Measurements from ENCODE around the gene TSHZ3. TPM values are rescaled to one million over a fixed set of nuclear protein-coding genes. Genes with fewer than 3 reads are reported as not detected.

The TSHZ3 gene
- polyA plus RNA-seq, 1 donor from 2014 or later: 2.4 TPM

DNA sequence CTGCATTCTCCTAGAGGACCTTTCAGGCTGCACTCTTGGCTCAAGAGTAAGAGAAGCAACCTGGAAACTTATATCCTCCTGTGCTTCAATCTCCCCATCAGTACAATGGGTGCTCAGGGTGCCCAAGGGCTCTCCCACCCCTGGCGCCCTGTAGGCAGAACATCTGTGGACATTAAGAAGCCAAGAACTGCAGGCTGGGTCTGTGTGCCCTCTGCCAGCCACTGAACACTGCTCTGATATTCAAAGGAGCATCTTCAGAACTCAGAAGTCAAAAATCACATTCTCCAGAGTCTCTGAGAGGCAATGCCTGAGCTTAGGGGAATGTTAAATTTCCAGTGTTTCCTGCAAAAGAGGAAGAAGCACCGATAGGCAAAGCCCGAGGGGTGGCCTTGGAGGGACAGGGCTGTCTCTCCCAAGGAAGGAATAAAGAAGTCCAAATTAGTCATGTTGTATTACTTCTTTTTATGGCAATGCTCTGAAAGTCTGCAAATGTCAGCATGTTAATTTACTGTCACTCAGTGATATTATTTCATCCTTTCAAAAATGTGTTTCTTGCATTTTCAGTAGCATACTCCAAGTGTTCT is 88.1 kb downstream of the TSHZ3 start:
- Histone ChIP-seq H3K9ac (ENCODE audit: low read length) (no peak overlapping the region), H3K9me3 (ENCODE audit: low read length) (no peaks in the 10 kb centered on the region), H3K27me3 (ENCODE audit: insufficient read depth, low read depth, low read length) (no peaks in the 10 kb centered on the region), H3K36me3 (ENCODE audit: insufficient read depth, low read length) (no peaks in the 10 kb centered on the region), H3K9me2 (ENCODE audit: insufficient read depth, low read length) (no peaks in the 10 kb centered on the region), H3K4me3 (ENCODE audit: low read length) (no peak overlapping the region), H3K4me2 (ENCODE audit: low read length) (no peak overlapping the region), H4K20me1 (ENCODE audit: insufficient read depth) (no peaks in the 10 kb centered on the region), H3F3A (ENCODE audit: insufficient read depth, low read length, poor library complexity, severe bottlenecking) (no peaks in the 10 kb centered on the region), H3K79me2 (replicated peaks; ENCODE audit: insufficient read depth, low read length) (no peaks in the 10 kb centered on the region), H2AFZ (ENCODE audit: low read depth, low read length) (no peak overlapping the region), H3K27ac (ENCODE audit: low read length) (no peak overlapping the region)
- no peak for TF ChIP-seq REST (IDR thresholded peaks at IDR 0.05; ENCODE audit: borderline replicate concordance)
- TF ChIP-seq, protein P1, sequence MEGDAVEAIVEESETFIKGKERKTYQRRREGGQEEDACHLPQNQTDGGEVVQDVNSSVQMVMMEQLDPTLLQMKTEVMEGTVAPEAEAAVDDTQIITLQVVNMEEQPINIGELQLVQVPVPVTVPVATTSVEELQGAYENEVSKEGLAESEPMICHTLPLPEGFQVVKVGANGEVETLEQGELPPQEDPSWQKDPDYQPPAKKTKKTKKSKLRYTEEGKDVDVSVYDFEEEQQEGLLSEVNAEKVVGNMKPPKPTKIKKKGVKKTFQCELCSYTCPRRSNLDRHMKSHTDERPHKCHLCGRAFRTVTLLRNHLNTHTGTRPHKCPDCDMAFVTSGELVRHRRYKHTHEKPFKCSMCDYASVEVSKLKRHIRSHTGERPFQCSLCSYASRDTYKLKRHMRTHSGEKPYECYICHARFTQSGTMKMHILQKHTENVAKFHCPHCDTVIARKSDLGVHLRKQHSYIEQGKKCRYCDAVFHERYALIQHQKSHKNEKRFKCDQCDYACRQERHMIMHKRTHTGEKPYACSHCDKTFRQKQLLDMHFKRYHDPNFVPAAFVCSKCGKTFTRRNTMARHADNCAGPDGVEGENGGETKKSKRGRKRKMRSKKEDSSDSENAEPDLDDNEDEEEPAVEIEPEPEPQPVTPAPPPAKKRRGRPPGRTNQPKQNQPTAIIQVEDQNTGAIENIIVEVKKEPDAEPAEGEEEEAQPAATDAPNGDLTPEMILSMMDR (IDR thresholded peaks at IDR 0.05; ENCODE audit: poor library complexity, severe bottlenecking): no peak
- TF ChIP-seq TAF1 (IDR thresholded peaks at IDR 0.05; ENCODE audit: low read depth): no peak
- no peak for TF ChIP-seq EZH2 (IDR thresholded peaks at IDR 0.05; ENCODE audit: borderline replicate concordance, insufficient read depth, low read length, poor library complexity, severe bottlenecking)
- TF ChIP-seq SMC3 (conservative IDR thresholded peaks at IDR 0.05; ENCODE audit: poor library complexity): no peak
- TF ChIP-seq EP300 (conservative IDR thresholded peaks at IDR 0.05; ENCODE audit: poor library complexity, severe bottlenecking): no peak
- no peak for TF ChIP-seq POLR2AphosphoS5 (IDR thresholded peaks at IDR 0.05)

GRCh38 chr19:31260171-31260933 is 88.9 kb downstream of the TSHZ3 start:
- no peaks in the 10 kb centered on the region for H3F3A ChIP-seq (ENCODE audit: insufficient read depth, low read length, poor library complexity, severe bottlenecking)
- no peaks in the 10 kb centered on the region for H3K27me3 ChIP-seq (ENCODE audit: insufficient read depth, low read depth, low read length)
- H3K36me3 ChIP-seq (ENCODE audit: insufficient read depth, low read length): no peaks in the 10 kb centered on the region
- no peaks in the 10 kb centered on the region for H4K20me1 ChIP-seq (ENCODE audit: insufficient read depth)
- H3K9me2 ChIP-seq (ENCODE audit: insufficient read depth, low read length): no peaks in the 10 kb centered on the region
- no peak overlapping the region for H2AFZ ChIP-seq (ENCODE audit: low read depth, low read length)
- H3K27ac ChIP-seq (ENCODE audit: low read length): no peak overlapping the region
- no peaks in the 10 kb centered on the region for H3K9me3 ChIP-seq (ENCODE audit: low read length)
- TF ChIP-seq RAD21 (conservative IDR thresholded peaks at IDR 0.05) (no peak), EZH2 (IDR thresholded peaks at IDR 0.05; ENCODE audit: borderline replicate concordance, insufficient read depth, low read length, poor library complexity, severe bottlenecking) (no peak), POLR2AphosphoS5 (IDR thresholded peaks at IDR 0.05) (no peak)
- H3K4me3 ChIP-seq (ENCODE audit: low read length): no peak overlapping the region
- no peak overlapping the region for H3K9ac ChIP-seq (ENCODE audit: low read length)
- H3K79me2 ChIP-seq (replicated peaks; ENCODE audit: insufficient read depth, low read length): no peaks in the 10 kb centered on the region
- no peak overlapping the region for H3K4me2 ChIP-seq (ENCODE audit: low read length)
